ENCODE data around the gene DEK. TPM values are rescaled to one million over a fixed set of nuclear protein-coding genes. Genes with fewer than 3 reads are reported as not detected.

DEK gene
- total and polyA plus RNA-seq, 12 donors, result 23.0 to 78.3 (median 51.9) TPM

DNA sequence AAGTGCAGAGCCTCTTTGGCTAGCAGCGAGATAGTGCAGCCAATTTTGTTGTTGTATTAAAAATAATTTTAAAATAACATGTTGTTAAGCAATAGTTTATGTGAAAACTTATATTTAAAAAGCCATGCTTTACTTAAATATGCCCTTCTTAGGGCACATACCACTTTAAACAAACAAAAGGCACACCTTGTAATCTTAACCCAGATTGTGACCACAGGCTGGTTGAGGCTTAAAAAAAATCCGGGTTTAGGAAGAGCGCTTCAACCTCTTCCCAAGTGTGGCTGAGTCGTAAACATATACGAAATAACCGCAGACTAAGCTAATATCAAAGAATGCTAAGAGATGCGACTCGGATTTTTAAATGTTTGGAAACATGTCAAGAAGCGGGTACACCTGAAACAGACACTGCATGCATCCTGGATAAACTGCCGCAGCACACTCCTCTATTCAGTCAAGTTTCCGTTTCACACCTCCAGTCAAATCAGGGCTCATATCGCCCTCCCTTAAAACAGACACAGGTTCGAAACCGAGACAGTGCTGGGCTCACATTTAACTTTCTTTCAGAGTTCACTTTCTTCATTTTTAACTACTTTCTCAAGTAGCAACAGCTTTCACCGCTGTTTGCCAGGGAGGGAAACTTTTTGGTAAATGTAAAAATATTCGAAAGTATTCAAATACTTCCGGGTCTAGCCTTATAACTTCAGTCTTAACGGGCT lies 1.5 kb downstream of the DEK start:
- H3K4me3 ChIP-seq, result peak overlapping the region; percentile 74 to 95 (median 90)
- peak overlapping the region in 4 of 10 donors; percentile 96 to 98 (median 98) for H3K27ac ChIP-seq
- peaks cover 0 to 52% (median 38%) of the 10 kb centered on the region in 9 donors for H3K4me1 ChIP-seq
- H3K36me3 ChIP-seq, result peaks cover 0 to 26% (median 2%) of the 10 kb centered on the region in 9 donors
- H3K27me3 ChIP-seq, result no peaks in the 10 kb centered on the region
- H3K9me3 ChIP-seq, result no peaks in the 10 kb centered on the region
- ATAC-seq, result no peak
- intact Hi-C loops (cut with DNase I), result loop anchor here in 6 of 10 donors (5.0 to 10.0 kb wide), 6 partner anchors 51 to 1949 kb away; partner anchors contain the start of genes KDM1B (in 4 of the 6), TPMT (in 4 of the 6), KIF13A (in 1 of the 6) and MBOAT1 (in 1 of the 6)
- TF ChIP-seq, protein P1, sequence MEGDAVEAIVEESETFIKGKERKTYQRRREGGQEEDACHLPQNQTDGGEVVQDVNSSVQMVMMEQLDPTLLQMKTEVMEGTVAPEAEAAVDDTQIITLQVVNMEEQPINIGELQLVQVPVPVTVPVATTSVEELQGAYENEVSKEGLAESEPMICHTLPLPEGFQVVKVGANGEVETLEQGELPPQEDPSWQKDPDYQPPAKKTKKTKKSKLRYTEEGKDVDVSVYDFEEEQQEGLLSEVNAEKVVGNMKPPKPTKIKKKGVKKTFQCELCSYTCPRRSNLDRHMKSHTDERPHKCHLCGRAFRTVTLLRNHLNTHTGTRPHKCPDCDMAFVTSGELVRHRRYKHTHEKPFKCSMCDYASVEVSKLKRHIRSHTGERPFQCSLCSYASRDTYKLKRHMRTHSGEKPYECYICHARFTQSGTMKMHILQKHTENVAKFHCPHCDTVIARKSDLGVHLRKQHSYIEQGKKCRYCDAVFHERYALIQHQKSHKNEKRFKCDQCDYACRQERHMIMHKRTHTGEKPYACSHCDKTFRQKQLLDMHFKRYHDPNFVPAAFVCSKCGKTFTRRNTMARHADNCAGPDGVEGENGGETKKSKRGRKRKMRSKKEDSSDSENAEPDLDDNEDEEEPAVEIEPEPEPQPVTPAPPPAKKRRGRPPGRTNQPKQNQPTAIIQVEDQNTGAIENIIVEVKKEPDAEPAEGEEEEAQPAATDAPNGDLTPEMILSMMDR (IDR thresholded peaks at IDR 0.05), result no peak
- 12 to 14% methylated on average over 18 of the region's 18 CpGs for WGBS, 2 donors
- no peak for DNase-seq

DNA sequence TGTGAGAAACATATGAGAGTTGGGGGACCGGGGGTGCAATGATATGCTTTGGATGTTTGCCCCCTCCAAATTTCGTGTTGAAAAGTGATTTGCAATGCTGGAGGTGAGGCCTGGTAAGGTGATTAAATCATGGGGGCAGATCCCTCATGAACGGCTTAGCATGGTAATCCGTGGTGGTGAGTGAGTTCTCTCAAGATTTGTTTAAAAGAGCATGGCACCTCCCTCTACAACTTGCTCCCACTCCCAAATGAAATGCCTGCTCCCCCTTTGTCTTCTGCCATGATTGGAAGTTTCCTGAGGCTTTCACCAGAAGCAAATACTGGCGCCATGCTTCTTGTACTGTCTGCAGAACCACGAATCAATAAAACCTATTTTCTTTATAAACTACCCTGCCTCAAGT lies 2.5 kb downstream of the DEK start:
- ATAC-seq (no peak), DNase-seq (no peak)
- peak overlapping the region in 1 of 10 donors; percentile 96 for H3K27ac ChIP-seq
- WGBS, 2 donors, result 71 to 72% methylated on average over 6 of the region's 6 CpGs
- intact Hi-C loops (cut with DNase I), result loop anchor here in 6 of 10 donors (5.0 to 10.0 kb wide), 6 partner anchors 50 to 1950 kb away; partner anchors contain the start of genes KDM1B (in 4 of the 6), TPMT (in 4 of the 6), KIF13A (in 1 of the 6) and MBOAT1 (in 1 of the 6)
- H3K4me1 ChIP-seq, result peaks cover 0 to 52% (median 38%) of the 10 kb centered on the region in 9 donors
- H3K36me3 ChIP-seq, result peaks cover 0 to 36% (median 11%) of the 10 kb centered on the region in 9 donors
- H3K27me3 ChIP-seq, result no peaks in the 10 kb centered on the region
- H3K9me3 ChIP-seq, result no peaks in the 10 kb centered on the region
- TF ChIP-seq, protein P1 (IDR thresholded peaks at IDR 0.05), result no peak
- H3K4me3 ChIP-seq, result peak overlapping the region in 1 of 10 donors; percentile 93

DNA sequence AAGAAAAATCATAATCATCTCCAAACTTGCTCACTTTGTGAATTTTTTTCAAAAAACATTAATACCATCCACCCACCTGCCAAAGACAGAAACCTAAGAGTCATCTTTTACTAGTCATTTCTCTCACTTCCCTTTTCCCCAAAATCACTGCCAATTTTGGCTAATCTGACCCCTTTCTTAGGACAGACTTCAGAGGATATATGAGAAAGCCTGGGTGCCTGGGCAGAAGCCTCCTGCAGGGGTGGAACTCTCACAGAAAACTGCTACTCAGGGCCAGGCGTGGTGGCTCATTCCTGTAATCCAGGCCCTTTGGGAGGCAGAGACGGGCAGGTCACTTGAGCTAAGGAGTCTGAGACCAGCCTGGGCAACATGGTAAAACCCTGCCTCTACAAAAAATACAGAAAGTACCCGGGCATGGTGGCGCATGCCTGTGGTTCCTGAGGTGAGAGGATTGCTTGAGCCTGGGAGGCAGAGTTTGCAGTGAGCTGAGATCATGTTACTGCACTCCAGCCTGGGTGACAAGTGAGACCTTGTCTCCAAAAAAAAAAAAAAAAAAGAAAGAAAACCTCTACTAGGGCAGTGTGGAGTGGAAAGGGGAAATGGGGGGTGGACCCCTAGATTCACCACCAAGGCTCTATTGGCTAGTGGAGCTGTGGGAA lies 3.8 kb downstream of the DEK start:
- no peaks in the 10 kb centered on the region for H3K27me3 ChIP-seq
- peaks cover 0 to 52% (median 38%) of the 10 kb centered on the region in 9 donors for H3K4me1 ChIP-seq
- intact Hi-C loops (cut with DNase I), result loop anchor here in 6 of 10 donors (5.0 to 10.0 kb wide), 6 partner anchors 48 to 1952 kb away; partner anchors contain the start of genes KDM1B (in 4 of the 6), TPMT (in 4 of the 6), KIF13A (in 1 of the 6) and MBOAT1 (in 1 of the 6)
- DNase-seq, result no peak
- no peak overlapping the region for H3K4me3 ChIP-seq
- 52 to 62% methylated on average over 4 of the region's 4 CpGs for WGBS, 2 donors
- ATAC-seq, result no peak
- H3K27ac ChIP-seq, result peak overlapping the region in 1 of 10 donors; percentile 96
- no peaks in the 10 kb centered on the region for H3K9me3 ChIP-seq
- H3K36me3 ChIP-seq, result peaks cover 0 to 49% (median 24%) of the 10 kb centered on the region in 9 donors
- TF ChIP-seq, protein P1 (IDR thresholded peaks at IDR 0.05), result no peak

Measured in heart right ventricle (tissue), 16 donors.